ENCODE results near the gene LSAMP. TPM values are rescaled to one million over a fixed set of nuclear protein-coding genes. Genes with fewer than 3 reads are reported as not detected.

LSAMP gene
- total and polyA plus RNA-seq, 2 of the 4 experiments (the other 2 are of a cell fraction), result 7.9 to 8.0 TPM

GRCh38 chr3:115855911-115856310 is 589.4 kb downstream of the LSAMP start:
- H3K9ac ChIP-seq (ENCODE audit: low read depth, low read length), result no peak overlapping the region
- no peaks in the 10 kb centered on the region for H3K36me3 ChIP-seq (ENCODE audit: control insufficient read depth, insufficient read depth, low read length)
- no peak overlapping the region for H4K5ac ChIP-seq (ENCODE audit: low read depth, low read length)
- H3K4me3 ChIP-seq (ENCODE audit: insufficient read depth, low read depth, low read length), result no peak overlapping the region
- dilution Hi-C loops (cut with HindIII; ENCODE audit: low sequenced_read_pairs, unreplicated experiment) (no loop called here), intact Hi-C loops (cut with micrococcal nuclease) (loop anchor here (5.0 to 10.0 kb wide), 2 partner anchors 66 to 589 kb away; partner anchors contain the start of gene LSAMP), in situ Hi-C loops (cut with MboI; ENCODE audit: low sequenced_read_pairs) (no loop called here)
- no peaks in the 10 kb centered on the region for H3K27me3 ChIP-seq (ENCODE audit: control insufficient read depth, insufficient read depth, low read length)
- peak overlapping the region; percentile 59; the same call in 1 of the 2 replicates for H4K91ac ChIP-seq (ENCODE audit: insufficient read depth, low read depth, low read length)
- peak overlapping the region; percentile 51 for H2BK120ac ChIP-seq (ENCODE audit: low read depth, low read length)
- H2AFZ ChIP-seq (replicated peaks; ENCODE audit: low read length, poor library complexity), result no peak overlapping the region
- peak overlapping the region in 1 of 2 experiments; percentile 43; a peak in 1 of 4 replicates for H4K8ac ChIP-seq (ENCODE audit: low read depth in 2 of 2, low read length in 2 of 2)
- H3K4me2 ChIP-seq (ENCODE audit: low read depth, low read length), result no peak overlapping the region
- no peaks in the 10 kb centered on the region for H3K9me3 ChIP-seq (ENCODE audit: control insufficient read depth, insufficient read depth, low read length)
- H3K14ac ChIP-seq (replicated peaks; ENCODE audit: low read depth, low read length), result no peak overlapping the region
- peak overlapping the region; percentile 46; the same call in 1 of the 2 replicates for H3K27ac ChIP-seq (ENCODE audit: insufficient read depth, low read length)
- TF ChIP-seq NFE2L2 (IDR thresholded peaks at IDR 0.05; ENCODE audit: low read depth, low read length) (no peak), FOS (IDR thresholded peaks at IDR 0.05; ENCODE audit: low read depth, low read length) (0 out of 2 replicates have a peak, but pooled peaks have one; percentile 29), CEBPB (IDR thresholded peaks at IDR 0.05; ENCODE audit: low read depth, low read length) (peak; percentile 43; the same call in 1 of the 2 replicates)
- peak; percentile 77 for ATAC-seq (ENCODE audit: low read depth)
- no peak overlapping the region for H2AK5ac ChIP-seq (ENCODE audit: low read depth, low read length)
- H2BK15ac ChIP-seq (ENCODE audit: low read depth, low read length), result peak overlapping the region; percentile 53; the same call in 2 of the 3 replicates
- peak overlapping the region; percentile 18; the same call in 1 of the 2 replicates for H3K56ac ChIP-seq (ENCODE audit: extremely low read depth, insufficient read depth, low read length)
- ChIA-PET CTCF (interaction anchor here (0.6 to 1.0 kb wide), 2 partner anchors 10 to 20 kb away, joined by 3 read pairs; no protein-coding TSS in a partner anchor), POLR2A (ENCODE audit: unreplicated experiment) (no interaction called here)
- WGBS, 2 experiments (ENCODE audit: extremely low coverage in 2 of 2, insufficient read length in 1 of 2), result no CpG with 5 or more reads among the region's 1 CpG
- H3K79me1 ChIP-seq (ENCODE audit: low read depth in 1 of 2, low read length in 2 of 2), result no peaks in the 10 kb centered on the region
- DNase-seq, result peak; percentile 87
- H2AK9ac ChIP-seq (replicated peaks; ENCODE audit: low read depth, low read length, poor library complexity), result no peak overlapping the region
- H3K23ac ChIP-seq (ENCODE audit: low read depth, low read length), result no peak overlapping the region
- peaks cover 11% of the 10 kb centered on the region for H3K4me1 ChIP-seq (ENCODE audit: control insufficient read depth, insufficient read depth, low read length)
- H3K9me1 ChIP-seq (ENCODE audit: insufficient read depth, low read length), result 0 out of 2 replicates have a peak, but pooled peaks cover 3% of the 10 kb centered on the region
- no TSS peak for BruUV-seq (replicated peaks)
- H2BK5ac ChIP-seq (ENCODE audit: low read depth, low read length, poor library complexity, severe bottlenecking), result peak overlapping the region; percentile 41
- H3K18ac ChIP-seq (ENCODE audit: low read depth, low read length), result peak overlapping the region; percentile 34; the same call in 1 of the 2 replicates
- no peak overlapping the region for H3K4ac ChIP-seq (ENCODE audit: low read depth, low read length)
- peak overlapping the region; percentile 36; the same call in 1 of the 2 replicates for H2BK20ac ChIP-seq (ENCODE audit: low read depth, low read length)
- no peaks in the 10 kb centered on the region for H4K20me1 ChIP-seq (ENCODE audit: insufficient read depth, low read length)
